GM18870 (cell line): Measurements from ENCODE around the gene SCYL1.
A peak's percentile ranks its signal among the peaks of the same experiment; 100 is the strongest.
"Not testable (repeated sequence)": the region's sequence is repeated elsewhere in the genome, so short reads cannot be mapped to it uniquely, and the experiment has no call there.

ENCODE experiments used
- ATAC-seq: cut with Tn5 transposase; IDR thresholded peaks from one replicate; pipeline ENCODE4 v1.9.1; 2021; ENCODE audit warnings: moderate library complexity; ENCODE audit not compliant: unreplicated experiment

SCYL1 gene

GRCh38 chr11:65564879-65565559, 40.1 kb downstream of the SCYL1 start:
- ATAC-seq: not testable (repeated sequence)

DNA sequence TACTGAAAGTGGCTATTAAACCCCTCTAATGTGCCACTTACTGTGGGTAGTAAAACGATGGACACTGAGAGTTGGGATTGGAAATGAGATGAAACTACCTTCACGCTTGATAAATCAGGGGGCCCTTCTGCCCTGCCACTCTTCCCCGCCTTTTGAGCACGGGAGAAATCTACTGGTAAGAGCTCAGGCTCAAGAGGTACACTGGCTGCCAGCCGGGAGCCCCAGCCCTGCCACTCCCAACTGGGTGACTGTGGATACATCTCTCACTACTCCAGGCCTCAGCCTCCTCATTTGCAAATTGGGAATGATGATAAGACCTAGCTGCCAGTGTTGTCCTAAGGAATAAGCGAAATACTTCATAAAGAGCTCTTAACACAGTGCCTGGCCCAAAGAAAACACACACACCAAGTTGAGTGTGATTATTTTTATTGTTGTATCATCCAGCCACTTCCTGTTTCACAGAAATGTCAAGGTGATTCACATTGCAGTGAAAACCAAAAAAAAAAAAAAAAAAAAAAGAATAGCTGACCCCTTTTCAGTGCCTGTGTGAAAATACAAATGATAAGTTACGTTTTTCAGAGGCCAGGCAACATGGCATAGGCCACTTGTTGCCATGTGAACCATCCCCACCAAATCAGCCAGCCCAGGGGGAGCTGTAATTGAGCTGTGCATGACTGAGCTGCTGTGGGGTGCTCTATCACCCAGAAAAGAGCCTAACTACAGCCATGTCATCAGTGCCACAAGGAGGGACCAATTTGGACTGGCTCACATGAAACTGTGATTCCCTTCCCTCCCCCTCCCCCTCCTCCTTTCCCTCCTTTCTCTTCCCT, 41.0 kb downstream of the SCYL1 start:
- ATAC-seq: no peak

DNA sequence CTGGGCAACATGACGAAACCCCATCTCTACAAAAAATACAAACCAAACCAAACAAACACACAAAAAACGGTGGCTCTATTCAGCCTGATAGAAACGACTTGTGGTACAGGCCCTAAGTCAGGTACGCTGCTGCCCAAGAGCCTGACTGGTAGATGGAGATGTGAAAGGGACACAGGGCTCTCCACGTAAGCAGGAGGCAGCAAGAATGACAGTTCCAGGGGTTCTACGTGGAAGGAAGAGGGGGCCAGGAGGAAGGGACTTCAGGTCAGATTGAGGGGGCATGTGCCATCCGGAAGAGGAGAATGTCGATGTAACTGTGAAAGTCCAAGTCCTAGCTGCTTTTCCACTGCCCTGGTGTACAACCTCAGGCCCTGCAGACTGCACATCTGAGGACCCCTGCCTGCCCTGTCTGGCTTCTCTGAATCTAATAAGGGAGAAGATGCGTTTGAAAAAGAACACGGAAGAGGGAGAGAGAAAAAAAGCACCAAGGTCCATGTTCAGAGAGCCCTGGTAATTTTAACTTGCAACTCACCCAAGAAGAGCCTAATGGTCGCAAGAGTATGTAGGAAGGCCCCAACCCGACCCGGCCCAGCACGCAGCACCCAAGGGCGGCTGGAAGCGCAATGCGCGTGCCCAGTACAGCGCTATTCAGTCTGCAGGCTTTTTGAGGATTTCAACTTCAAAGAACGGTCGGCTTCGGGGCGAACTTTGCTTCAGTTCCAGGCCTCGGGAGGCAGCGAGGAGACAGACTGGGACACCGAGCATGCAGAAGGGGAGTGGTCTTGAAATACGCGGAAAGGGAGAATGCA, 44.5 kb downstream of the SCYL1 start:
- no peak for ATAC-seq

DNA sequence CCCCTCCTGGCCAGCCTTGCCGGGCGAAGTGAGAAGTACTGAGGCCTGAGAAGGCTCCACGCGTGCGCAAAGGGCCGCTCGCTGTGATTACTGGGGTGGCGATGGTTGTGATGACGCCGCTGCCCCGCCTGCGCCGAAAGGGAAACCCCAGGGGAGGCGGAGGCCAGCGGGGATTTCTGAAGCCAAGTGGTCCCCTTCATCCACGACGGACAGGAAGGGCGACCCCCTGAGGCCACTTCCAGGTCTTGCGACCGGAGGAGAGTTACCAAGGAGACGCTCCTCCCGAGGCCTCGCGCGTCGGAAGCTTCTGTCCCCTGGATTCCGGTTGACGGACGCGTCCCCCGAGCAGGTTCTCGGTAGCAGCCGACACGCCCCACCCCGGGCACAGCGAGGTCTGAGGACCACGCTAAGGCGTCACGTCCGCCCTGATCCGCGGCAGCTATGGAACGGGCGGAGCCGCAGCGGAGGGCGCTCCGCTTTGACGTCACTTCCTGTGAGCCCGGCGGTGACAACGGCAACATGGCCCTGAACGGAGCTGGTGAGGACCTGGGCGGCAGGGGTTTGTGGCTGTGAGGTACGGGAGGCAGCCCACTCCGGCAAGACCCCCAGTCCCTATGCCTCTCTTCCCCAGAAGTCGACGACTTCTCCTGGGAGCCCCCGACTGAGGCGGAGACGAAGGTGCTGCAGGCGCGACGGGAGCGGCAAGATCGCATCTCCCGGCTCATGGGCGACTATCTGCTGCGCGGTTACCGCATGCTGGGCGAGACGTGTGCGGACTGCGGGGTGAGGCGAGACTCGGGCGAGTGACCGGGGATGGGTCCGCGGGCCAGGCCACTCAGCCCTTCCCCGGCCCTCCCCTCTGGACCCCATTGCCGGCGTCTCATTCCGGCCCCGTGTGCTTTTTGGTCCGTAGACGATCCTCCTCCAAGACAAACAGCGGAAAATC, 45.4 kb downstream of the SCYL1 start, which contains the start of gene ZNRD2:
ZNRD2 (plus strand) TSS at position 505 of the 946 bp plus-strand sequence; CDS start at position 520, 15 bp downstream.
- peak; percentile 58 for ATAC-seq

GRCh38 chr11:65571420-65571819, 46.5 kb downstream of the SCYL1 start:
- no peak for ATAC-seq

GRCh38 chr11:65571940-65572339, 47.1 kb downstream of the SCYL1 start:
- no peak for ATAC-seq

GRCh38 chr11:65572356-65573051, 47.6 kb downstream of the SCYL1 start, which contains the start of gene FAM89B:
FAM89B (plus strand) TSS chr11:65572538; CDS start chr11:65572670, 132 bp downstream.
- ATAC-seq: no peak

- no peak for ATAC-seq
Observed at GRCh38 chr11:65573391-65574079, 48.7 kb downstream of the SCYL1 start.

DNA sequence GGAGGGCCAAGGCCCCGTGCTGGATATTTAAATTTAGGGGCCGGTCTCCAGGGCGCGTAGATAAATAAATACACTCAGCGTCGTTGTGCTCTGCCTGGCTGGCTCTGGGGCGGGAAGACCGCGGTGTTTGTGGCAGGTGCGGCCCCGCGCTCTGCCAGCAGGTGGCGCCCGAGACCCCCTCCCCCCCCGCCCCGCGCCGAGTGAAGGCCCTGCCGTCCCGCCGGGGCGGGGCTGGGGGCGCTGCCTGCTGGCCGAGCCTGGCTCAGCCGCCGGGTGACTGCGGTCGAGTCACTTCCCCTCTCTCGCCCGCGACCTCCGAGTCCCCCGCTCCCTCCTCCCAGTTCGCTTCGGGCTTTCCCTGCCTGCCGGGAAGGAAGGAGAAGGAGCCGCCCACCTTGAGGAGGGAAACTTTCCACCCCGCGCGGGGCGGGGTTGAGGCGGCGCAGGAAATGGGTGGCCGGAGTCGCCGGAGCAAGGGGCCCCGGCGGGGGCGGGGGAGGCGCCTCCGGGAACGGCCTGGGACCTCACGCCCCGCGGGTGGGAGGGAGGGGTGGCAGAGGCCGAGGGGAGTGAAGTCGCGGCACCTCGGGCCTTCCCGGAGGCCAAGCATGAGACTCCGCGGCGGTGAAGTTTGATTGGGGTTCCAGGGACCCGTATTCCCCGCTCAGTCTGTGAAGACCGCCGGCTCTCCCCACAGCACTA, 49.4 kb downstream of the SCYL1 start:
- ATAC-seq: peak; percentile 19

GRCh38 chr11:65574811-65575567, 50.1 kb downstream of the SCYL1 start:
- ATAC-seq: no peak

GRCh38 chr11:65575568-65576231, 50.8 kb downstream of the SCYL1 start, which contains the start of gene EHBP1L1:
EHBP1L1 (plus strand) TSS chr11:65576053; CDS start chr11:65576303, 250 bp downstream.
- ATAC-seq: peak; percentile 30

- no peak for ATAC-seq
Observed at GRCh38 chr11:65576232-65576866, 51.5 kb downstream of the SCYL1 start.

- no peak for ATAC-seq
Observed at GRCh38 chr11:65576867-65577755, 52.2 kb downstream of the SCYL1 start.

DNA sequence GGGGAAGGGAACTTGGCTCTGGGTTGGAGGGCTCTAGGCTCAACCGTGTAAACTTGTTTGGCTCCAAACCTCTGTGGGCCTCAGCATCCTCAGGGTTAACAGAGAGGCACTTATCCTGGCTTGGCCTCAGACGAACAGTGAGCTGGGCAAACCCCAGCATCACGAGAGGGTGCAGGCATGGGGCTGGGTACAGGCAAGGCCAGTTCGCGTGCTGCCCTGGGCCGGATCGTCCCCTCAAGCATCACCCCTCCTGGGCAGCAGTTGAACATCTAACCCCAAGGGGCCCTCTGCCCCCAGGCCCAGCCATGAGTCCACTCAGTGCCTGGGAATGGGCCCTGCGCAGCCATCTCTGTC, 52.9 kb downstream of the SCYL1 start:
- no peak for ATAC-seq

- ATAC-seq: no peak
Observed at GRCh38 chr11:65578134-65578533, 53.3 kb downstream of the SCYL1 start.

GRCh38 chr11:65578667-65579066, 53.8 kb downstream of the SCYL1 start:
- no peak for ATAC-seq
